K562 (cell line): ENCODE measurements around the gene ASB4. TPM values are rescaled to one million over a fixed set of nuclear protein-coding genes. Genes with fewer than 3 reads are reported as not detected.
"Not testable (repeated sequence)": the region's sequence is repeated elsewhere in the genome, so short reads cannot be mapped to it uniquely, and the experiment has no call there.

Source experiments
- ATAC-seq: fragments of 200-7000 bp; cut with Tn5 transposase; 3 replicates; pipeline ENCODE4 v1.9.1; 2020; ENCODE audit warnings: moderate library complexity
- BruUV-seq: library from RNA; stranded (reverse); fragments of 400-500 nt; replicated peaks from 2 replicates; lab custom pipeline; 2021; lab: Mats Ljungman, UMichigan
- CTCF ChIA-PET: fragments of 300-600 bp; formaldehyde crosslinking; extraction: SDS; loops from one replicate; lab custom pipeline; 2021; ENCODE audit warnings: low intra/inter-chr PET ratio; lab: Yijun Ruan, JAX
- POLR2A ChIA-PET: fragments of 300-600, 350-650 bp; sonication (Branson Sonifier 250); formaldehyde crosslinking; extraction: SDS; loops from one replicate; lab custom pipeline; 2021; ENCODE audit warnings: antibody characterized with exemption, inconsistent platforms; lab: Yijun Ruan, JAX
- DNase-seq, 4 experiments: peaks; one replicate each; pipeline versions ENCODE4 v3.0.0 to v3.0.0-alpha.2; 2011 to 2018; ENCODE audit warnings: low spot score in 3 of 4, mixed read lengths in 3 of 4; ENCODE audit errors: extremely low read depth in 1 of 4
- FAIRE-seq: peaks from 2 replicates; lab custom pipeline; 2011; peaks lifted over from hg19 to GRCh38; lab: Jason Lieb, UNC
- H2AFZ ChIP-seq: 2 replicates; pipeline ENCODE4 v1.6.0; 2011; ENCODE audit warnings: low read depth, low read length, control low read depth, inconsistent platforms
- H3K27ac ChIP-seq: fragments of 200-600 bp; 3 replicates; pipeline ENCODE4 v1.8.0; 2011; ENCODE audit warnings: low read depth, mild to moderate bottlenecking, control low read depth, inconsistent platforms, low read length, moderate library complexity, mixed read lengths; ENCODE audit errors: extremely low read depth
- H3K27me3 ChIP-seq, 2 experiments: fragments of 300-600 bp in 1 of 2; 2 replicates in 1 of 2; 3 replicates in 1 of 2; pipeline versions ENCODE4 v1.6.0 to v1.8.0; 2011; ENCODE audit warnings: inconsistent platforms in 2 of 2, low read length in 2 of 2, mild to moderate bottlenecking in 1 of 2, mixed read lengths in 1 of 2, moderate library complexity in 1 of 2; ENCODE audit not compliant: control insufficient read depth in 2 of 2, insufficient read depth in 2 of 2
- H3K36me3 ChIP-seq: fragments of 300-600 bp; 3 replicates; pipeline ENCODE4 v1.8.0; 2011; ENCODE audit warnings: mild to moderate bottlenecking, low read length, inconsistent platforms; ENCODE audit not compliant: control insufficient read depth, insufficient read depth
- H3K4me1 ChIP-seq, 2 experiments: fragments of 200-600 bp in 1 of 2; replicated peaks in 1 of 2; 2 replicates in 1 of 2; 3 replicates in 1 of 2; pipeline versions ENCODE4 v1.5.1 to v1.8.0; 2011; ENCODE audit warnings: inconsistent platforms in 2 of 2, low read length in 2 of 2, mild to moderate bottlenecking in 1 of 2, mixed read lengths in 1 of 2, moderate library complexity in 1 of 2; ENCODE audit not compliant: control insufficient read depth in 2 of 2, insufficient read depth in 2 of 2
- H3K4me2 ChIP-seq: 2 replicates; pipeline ENCODE4 v1.6.1; 2011; ENCODE audit warnings: low read length, control low read depth, inconsistent platforms, mixed read lengths; ENCODE audit not compliant: insufficient read depth
- H3K4me3 ChIP-seq: fragments of 200-600 bp; sonication (generic), shearing (Covaris generic); 2 replicates; pipeline ENCODE4 v1.5.1; 2016; ENCODE audit warnings: control low read depth, inconsistent platforms
- H3K79me2 ChIP-seq: fragments of 200-600 bp; 3 replicates; pipeline ENCODE4 v1.8.0; 2011; ENCODE audit warnings: low read length, inconsistent platforms; ENCODE audit not compliant: control insufficient read depth, insufficient read depth
- H3K9ac ChIP-seq, 2 experiments: 2 replicates each; pipeline versions ENCODE4 v1.6.0 to v1.6.1; 2011; ENCODE audit warnings: low read depth in 2 of 2, low read length in 2 of 2, control low read depth in 1 of 2, inconsistent platforms in 1 of 2, mild to moderate bottlenecking in 1 of 2, mixed read lengths in 1 of 2; ENCODE audit not compliant: insufficient read depth in 1 of 2
- H3K9me1 ChIP-seq: one replicate; pipeline ENCODE4 v1.6.0; 2011; ENCODE audit warnings: inconsistent platforms, mild to moderate bottlenecking, low read length, moderate library complexity; ENCODE audit not compliant: control insufficient read depth, insufficient read depth
- H3K9me3 ChIP-seq: replicated peaks from 2 replicates; pipeline ENCODE4 v1.5.1; 2011; ENCODE audit warnings: low read depth, low read length, inconsistent platforms; ENCODE audit not compliant: control insufficient read depth, insufficient read depth
- H4K20me1 ChIP-seq: replicated peaks from 2 replicates; pipeline ENCODE4 v1.6.1; 2011; ENCODE audit warnings: low read length, inconsistent platforms, mixed read lengths; ENCODE audit not compliant: control insufficient read depth, insufficient read depth
- CXXC5 ChIP-seq: fragments of 250-450 bp; sonication (Bioruptor Pico); IDR thresholded peaks from 2 replicates; pipeline ENCODE4 v1.8.0; 2022; ENCODE audit warnings: inconsistent platforms, mild to moderate bottlenecking, moderate library complexity
- GTF2A2 ChIP-seq: IDR thresholded peaks from 2 replicates; pipeline ENCODE4 v1.6.1; 2016; ENCODE audit warnings: mild to moderate bottlenecking, missing genetic modification characterization, missing compliant biosample characterization
- MTA3 ChIP-seq: fragments of 450-650 bp; formaldehyde crosslinking; IDR thresholded peaks from 2 replicates; pipeline ENCODE4 v1.6.1; 2017; ENCODE audit warnings: mild to moderate bottlenecking, borderline replicate concordance
- NFYB ChIP-seq: IDR thresholded peaks from 2 replicates; pipeline ENCODE4 v1.6.1; 2011; ENCODE audit warnings: mild to moderate bottlenecking, moderate library complexity; ENCODE audit not compliant: insufficient read length; ENCODE audit errors: extremely low read depth
- NR2F6 ChIP-seq: fragments of 450-650 bp; formaldehyde crosslinking; IDR thresholded peaks from 2 replicates; pipeline ENCODE4 v1.4.0; 2020; ENCODE audit warnings: mild to moderate bottlenecking
- NRF1 ChIP-seq, 2 experiments: fragments of 450-650 bp; IDR thresholded peaks in 1 of 2; conservative IDR thresholded peaks in 1 of 2; 2 replicates each; pipeline ENCODE4 v1.6.1; 2014; ENCODE audit warnings: mild to moderate bottlenecking in 2 of 2
- POLR2G ChIP-seq: fragments of 200-400 bp; formaldehyde crosslinking; IDR thresholded peaks from 2 replicates; pipeline ENCODE4 v1.6.1; 2017; ENCODE audit warnings: low read depth, mild to moderate bottlenecking, antibody characterized with exemption, low read length, moderate library complexity
- POLR2H ChIP-seq: IDR thresholded peaks from 2 replicates; pipeline ENCODE4 v1.6.1; 2016; ENCODE audit warnings: missing genetic modification characterization, low read depth, mild to moderate bottlenecking, control low read depth, missing compliant biosample characterization, moderate library complexity
- RBFOX2 ChIP-seq: fragments of 200-400 bp; formaldehyde crosslinking; IDR thresholded peaks from 2 replicates; pipeline ENCODE4 v1.6.1; 2017; ENCODE audit warnings: low read depth, mild to moderate bottlenecking, low read length, moderate library complexity
- SMAD2 ChIP-seq: fragments of 150-350 bp; IDR thresholded peaks from 2 replicates; pipeline ENCODE4 v1.6.1; 2014; ENCODE audit warnings: low read depth, mild to moderate bottlenecking, low read length
- SREBF1 ChIP-seq: fragments of 150-350 bp; IDR thresholded peaks from 2 replicates; pipeline ENCODE4 v1.6.1; 2014; ENCODE audit warnings: antibody characterized with exemption, low read depth, low read length, borderline replicate concordance
- ZFX ChIP-seq: sonication (generic); formaldehyde crosslinking; IDR thresholded peaks from 2 replicates; pipeline ENCODE4 v1.8.0; 2022; ENCODE audit warnings: mild to moderate bottlenecking, missing genetic modification reagents, moderate library complexity
- ZNF592 ChIP-seq: fragments of 450-650 bp; IDR thresholded peaks from 2 replicates; pipeline ENCODE4 v1.6.1; 2017; ENCODE audit warnings: antibody characterized with exemption, mild to moderate bottlenecking
- WGBS: fragments of 100-300 bp; shearing (Covaris generic); methylation state at CpG from one replicate; pipeline ENCODE4 v1.1.6; 2016; ENCODE audit warnings: low coverage, mixed read lengths; ENCODE audit not compliant: insufficient coverage; ENCODE audit errors: missing lambda C conversion rate; 5-methylcytosine and 5-hydroxymethylcytosine counted together
- in situ Hi-C: fragments of 300-500 bp; cut with MboI; formaldehyde crosslinking; loops from 4 replicates; pipeline ENCODE4 v1.15.0; 2018; ENCODE audit warnings: inconsistent platforms, mixed read lengths
- intact Hi-C: fragments of 100-400 bp; cut with micrococcal nuclease; formaldehyde crosslinking; loops from 2 replicates; pipeline ENCODE4 v1.14.2; 2022
- polyA plus RNA-seq, 8 experiments: library from polyadenylated mRNA; depleted of rRNA in 4 of 8; stranded (reverse) in 5 of 8; unstranded in 3 of 8; fragments of >200 nt; fragmentation: Nextera tagmentation in 2 of 8; fragmentation: Illumina TruSeq in 1 of 8; extraction: Ambion mirVana in 2 of 8; extraction: Trizol in 1 of 8; gene quantifications; 2 replicates each; pipeline versions ENCODE4 v1.2.1 to v1.2.3, GENCODE V29; 2011 to 2014; ENCODE audit warnings: inconsistent platforms in 1 of 8, missing spikeins in 1 of 8
- total RNA-seq, 7 experiments: library from RNA; depleted of rRNA in 6 of 7; stranded (reverse); fragments of >200 nt in 6 of 7; fragmentation: Illumina TruSeq in 2 of 7; extraction: Trizol in 2 of 7; gene quantifications; 2 replicates each; pipeline versions ENCODE4 v1.2.1 to v1.2.3, GENCODE V29; 2011 to 2021; ENCODE audit warnings: low replicate concordance in 1 of 7

ASB4 gene
- total and polyA plus RNA-seq, 9 of the 15 experiments (the other 6 are each of a cell fraction or from before 2014, with no cell fraction given), result 0.03 to 0.07 TPM; not detected in 7

DNA sequence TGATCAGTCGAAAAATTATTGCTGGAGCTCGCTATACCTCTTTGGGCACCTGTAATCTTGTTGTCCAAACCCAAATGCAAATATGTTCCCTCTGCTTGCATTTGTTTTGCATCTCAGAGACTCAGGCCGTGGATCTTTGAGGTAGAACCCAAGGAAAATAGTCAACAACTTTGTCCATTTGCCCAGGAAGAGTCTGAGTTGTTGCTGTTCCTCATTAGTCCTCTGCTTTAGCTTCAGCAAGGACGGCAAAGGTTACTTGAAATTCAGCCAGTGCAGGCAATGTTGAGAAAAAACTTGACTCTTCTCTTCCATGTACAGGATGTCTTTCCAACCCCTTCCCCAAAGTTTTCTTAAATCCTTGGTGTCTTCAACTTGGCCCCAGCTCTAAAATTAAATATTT, 64.8 kb downstream of the ASB4 start (continued):
- TF ChIP-seq ZNF592, result no peak
- no peak for TF ChIP-seq SMAD2
- no peak for TF ChIP-seq NR2F6 (CRISPR knock-in tag)

DNA sequence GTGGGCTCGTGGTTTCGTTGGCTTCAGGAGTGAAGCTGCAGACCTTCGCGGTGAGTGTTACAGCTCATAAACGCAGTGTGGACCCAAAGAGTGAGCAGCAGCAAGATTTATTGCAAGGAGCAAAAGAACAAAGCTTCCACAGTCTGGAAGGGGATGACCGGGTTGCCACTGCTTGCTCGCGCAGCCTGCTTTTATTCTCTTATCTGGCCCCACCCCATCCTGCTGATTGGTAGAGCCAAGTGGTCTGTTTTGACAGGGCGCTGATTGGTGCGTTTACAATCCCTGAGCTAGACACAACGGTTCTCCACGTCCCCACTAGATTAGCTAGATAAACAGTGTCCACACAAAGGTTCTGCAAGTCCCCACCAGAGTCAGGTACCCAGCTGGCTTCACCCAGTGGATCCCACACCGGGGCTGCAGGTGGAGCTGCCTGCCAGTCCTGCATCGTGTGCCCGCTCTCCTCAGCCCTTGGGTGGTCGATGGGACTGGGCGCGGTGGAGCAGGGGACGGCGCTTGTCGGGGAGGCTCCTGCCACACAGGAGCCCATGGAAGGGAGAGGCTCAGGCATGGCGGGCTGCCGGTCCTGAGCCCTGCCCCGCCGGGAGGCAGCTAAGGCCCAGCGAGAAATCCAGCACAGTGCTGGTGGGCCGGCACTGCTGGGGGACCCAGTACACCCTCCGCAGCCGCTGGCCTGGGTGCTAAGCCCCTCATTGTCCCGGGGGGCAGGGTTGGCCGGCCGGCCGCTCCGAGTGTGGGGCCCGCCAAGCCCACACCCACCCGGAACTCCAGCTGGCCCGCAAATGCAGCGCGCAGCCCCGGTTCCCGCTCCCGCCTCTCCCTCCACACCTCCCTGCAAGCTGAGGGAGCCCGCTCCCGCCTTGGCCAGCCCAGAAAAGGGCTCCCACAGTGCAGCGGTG, 66.5 kb downstream of the ASB4 start:
- H3K27me3 ChIP-seq, H3K4me1 ChIP-seq, H3K9ac ChIP-seq, H3K4me3 ChIP-seq, H3K9me1 ChIP-seq, BruUV-seq, in situ Hi-C loops, H3K27ac ChIP-seq, H3K79me2 ChIP-seq, H3K4me2 ChIP-seq, CTCF ChIA-PET, intact Hi-C loops, H4K20me1 ChIP-seq, H3K9me3 ChIP-seq, H3K36me3 ChIP-seq, FAIRE-seq: not testable (repeated sequence)
- ATAC-seq (peak; percentile 40; the same call in 2 of the 3 replicates), DNase-seq (peak in 1 of 4 experiments; percentile 8)
- POLR2A ChIA-PET, result interaction anchor here (0.6 kb wide), 1 partner anchor 20 kb away, joined by 4 read pairs; no protein-coding TSS in a partner anchor
- 16% methylated on average over 29 of the region's 45 CpGs for WGBS
- peak overlapping the region; percentile 47; the same call in 1 of the 2 replicates for H2AFZ ChIP-seq
- TF ChIP-seq GTF2A2 (tag) (peak; percentile 58; the same call in 1 of the 2 replicates), NRF1 (conservative IDR thresholded peaks at IDR 0.05 in 1 of 2, IDR thresholded peaks at IDR 0.05 in 1 of 2) (peak; percentile 29 to 41; a peak in 2 of 4 replicates), NFYB (peak; percentile 62), CXXC5 (CRISPR knock-in tag) (peak; percentile 25; the same call in 1 of the 2 replicates), POLR2G (peak; percentile 45; the same call in 1 of the 2 replicates), ZFX (CRISPR knock-in tag) (0 out of 2 replicates have a peak, but pooled peaks have one; percentile 17), SREBF1 (peak; percentile 86; the same call in 1 of the 2 replicates), MTA3 (peak; percentile 47; the same call in 1 of the 2 replicates), POLR2H (tag) (peak; percentile 78), RBFOX2 (peak; percentile 53)
